ENCODE measurements around the gene SCD5. TPM values are rescaled to one million over a fixed set of nuclear protein-coding genes. Genes with fewer than 3 reads are reported as not detected.

The SCD5 gene
- total RNA-seq, 1 donor from 2014 or later, result 36.6 TPM

DNA sequence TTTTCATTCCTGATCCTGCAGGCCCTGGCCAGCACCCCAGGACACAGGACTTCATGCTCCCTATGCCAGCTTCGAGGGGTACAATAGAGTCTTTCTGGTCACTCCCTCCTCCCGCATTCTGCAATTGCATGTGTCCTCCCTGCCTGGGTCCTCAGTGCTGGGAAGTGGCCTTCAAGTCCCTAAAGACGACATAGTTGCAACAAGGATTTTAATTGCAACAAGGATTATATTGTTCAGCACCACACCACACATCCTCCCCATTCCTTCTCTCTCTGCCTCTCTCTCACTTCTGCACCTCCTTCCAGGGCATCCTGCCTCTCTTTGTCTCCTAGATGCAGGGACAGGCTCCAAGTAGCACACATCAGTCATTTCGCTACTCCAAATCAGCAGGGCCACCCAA, 25.5 kb downstream of the SCD5 start:
- Mint-ChIP-seq H3K4me1 (ENCODE audit: unreplicated experiment) (peaks cover 27% of the 10 kb centered on the region), H3K27ac (no peak overlapping the region), H3K36me3 (peaks cover 32% of the 10 kb centered on the region), H3K27me3 (no peaks in the 10 kb centered on the region), H3K4me3 (no peak overlapping the region), H3K9me3 (no peaks in the 10 kb centered on the region)
- no peak for DNase-seq (ENCODE audit: extremely low spot score, unreplicated experiment)
- TF ChIP-seq, protein P1, sequence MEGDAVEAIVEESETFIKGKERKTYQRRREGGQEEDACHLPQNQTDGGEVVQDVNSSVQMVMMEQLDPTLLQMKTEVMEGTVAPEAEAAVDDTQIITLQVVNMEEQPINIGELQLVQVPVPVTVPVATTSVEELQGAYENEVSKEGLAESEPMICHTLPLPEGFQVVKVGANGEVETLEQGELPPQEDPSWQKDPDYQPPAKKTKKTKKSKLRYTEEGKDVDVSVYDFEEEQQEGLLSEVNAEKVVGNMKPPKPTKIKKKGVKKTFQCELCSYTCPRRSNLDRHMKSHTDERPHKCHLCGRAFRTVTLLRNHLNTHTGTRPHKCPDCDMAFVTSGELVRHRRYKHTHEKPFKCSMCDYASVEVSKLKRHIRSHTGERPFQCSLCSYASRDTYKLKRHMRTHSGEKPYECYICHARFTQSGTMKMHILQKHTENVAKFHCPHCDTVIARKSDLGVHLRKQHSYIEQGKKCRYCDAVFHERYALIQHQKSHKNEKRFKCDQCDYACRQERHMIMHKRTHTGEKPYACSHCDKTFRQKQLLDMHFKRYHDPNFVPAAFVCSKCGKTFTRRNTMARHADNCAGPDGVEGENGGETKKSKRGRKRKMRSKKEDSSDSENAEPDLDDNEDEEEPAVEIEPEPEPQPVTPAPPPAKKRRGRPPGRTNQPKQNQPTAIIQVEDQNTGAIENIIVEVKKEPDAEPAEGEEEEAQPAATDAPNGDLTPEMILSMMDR (conservative IDR thresholded peaks at IDR 0.05), result no peak

DNA sequence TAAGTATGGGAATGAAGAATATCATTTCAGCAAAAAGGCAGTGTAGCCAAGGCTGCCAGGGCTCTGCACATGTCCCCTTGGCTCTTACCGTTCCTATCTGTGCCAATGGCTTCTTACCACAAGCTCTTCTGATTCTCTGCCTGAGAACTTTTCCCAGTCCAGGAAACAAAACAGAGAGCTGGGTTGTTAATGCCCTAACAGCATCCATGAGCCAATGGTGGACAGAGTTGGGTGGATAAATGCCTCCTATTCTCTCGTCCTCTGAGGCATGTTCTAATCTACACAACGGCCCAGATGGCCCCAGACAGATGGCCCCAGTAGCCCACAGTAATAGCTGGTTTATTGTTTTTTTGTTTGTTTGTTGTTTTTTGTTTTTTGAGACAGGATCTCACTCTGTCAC, 28.0 kb downstream of the SCD5 start:
- H3K36me3 Mint-ChIP-seq, result peaks cover 29% of the 10 kb centered on the region
- DNase-seq (ENCODE audit: extremely low spot score, unreplicated experiment), result no peak
- TF ChIP-seq, protein P1 (conservative IDR thresholded peaks at IDR 0.05), result no peak
- H3K27me3 Mint-ChIP-seq, result no peaks in the 10 kb centered on the region
- peaks cover 5% of the 10 kb centered on the region for H3K9me3 Mint-ChIP-seq
- H3K27ac Mint-ChIP-seq, result no peak overlapping the region
- H3K4me1 Mint-ChIP-seq (ENCODE audit: unreplicated experiment), result peaks cover 11% of the 10 kb centered on the region
- no peak overlapping the region for H3K4me3 Mint-ChIP-seq

DNA sequence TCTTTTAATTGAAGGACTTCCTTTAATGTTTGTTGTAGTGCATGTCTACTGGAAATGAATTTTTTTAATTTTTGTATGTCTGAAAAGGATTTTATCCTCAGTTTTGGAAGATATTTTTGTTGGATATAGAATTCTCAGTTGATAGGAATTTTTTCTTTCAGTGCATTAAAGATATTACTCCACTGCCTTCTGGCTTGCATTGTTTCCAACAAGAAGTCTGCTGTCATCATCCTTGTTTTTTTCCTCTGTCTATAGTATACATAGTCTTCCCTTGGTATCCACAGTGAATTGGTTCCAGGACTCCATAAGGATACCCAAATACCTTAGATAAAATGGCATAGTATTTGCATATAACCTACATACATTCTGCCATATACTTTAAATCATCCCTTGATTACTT, 33.5 kb downstream of the SCD5 start:
- H3K36me3 Mint-ChIP-seq, result peaks cover 17% of the 10 kb centered on the region
- DNase-seq (ENCODE audit: extremely low spot score, unreplicated experiment), result no peak
- peaks cover 10% of the 10 kb centered on the region for H3K4me1 Mint-ChIP-seq (ENCODE audit: unreplicated experiment)
- no peaks in the 10 kb centered on the region for H3K27me3 Mint-ChIP-seq
- H3K9me3 Mint-ChIP-seq, result peaks cover 5% of the 10 kb centered on the region
- TF ChIP-seq, protein P1 (conservative IDR thresholded peaks at IDR 0.05), result no peak
- H3K4me3 Mint-ChIP-seq, result no peak overlapping the region
- H3K27ac Mint-ChIP-seq, result no peak overlapping the region

DNA sequence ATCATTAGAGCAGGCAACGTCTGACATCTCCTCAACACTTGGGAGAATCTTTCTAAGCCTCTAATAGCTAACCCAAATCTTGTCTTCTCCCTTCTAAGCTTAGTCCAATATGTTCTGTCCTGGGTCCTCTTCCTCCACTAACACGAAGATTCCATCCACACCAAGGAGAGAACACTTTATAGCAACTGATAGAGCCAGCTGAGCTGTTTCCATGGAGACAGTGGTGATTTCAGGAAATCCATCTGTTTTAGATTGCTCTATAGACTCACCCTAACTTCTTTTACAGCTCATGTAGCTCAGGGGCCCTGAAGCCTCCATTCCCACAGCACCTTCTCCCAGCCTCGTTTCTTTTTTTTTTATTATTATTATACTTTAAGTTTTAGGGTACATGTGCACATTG, 37.4 kb downstream of the SCD5 start:
- Mint-ChIP-seq H3K9me3 (no peaks in the 10 kb centered on the region), H3K4me1 (ENCODE audit: unreplicated experiment) (peaks cover 17% of the 10 kb centered on the region), H3K27me3 (no peaks in the 10 kb centered on the region), H3K36me3 (peaks cover 10% of the 10 kb centered on the region), H3K27ac (no peak overlapping the region), H3K4me3 (no peak overlapping the region)
- no peak for DNase-seq (ENCODE audit: extremely low spot score, unreplicated experiment)
- TF ChIP-seq, protein P1 (conservative IDR thresholded peaks at IDR 0.05), result no peak

DNA sequence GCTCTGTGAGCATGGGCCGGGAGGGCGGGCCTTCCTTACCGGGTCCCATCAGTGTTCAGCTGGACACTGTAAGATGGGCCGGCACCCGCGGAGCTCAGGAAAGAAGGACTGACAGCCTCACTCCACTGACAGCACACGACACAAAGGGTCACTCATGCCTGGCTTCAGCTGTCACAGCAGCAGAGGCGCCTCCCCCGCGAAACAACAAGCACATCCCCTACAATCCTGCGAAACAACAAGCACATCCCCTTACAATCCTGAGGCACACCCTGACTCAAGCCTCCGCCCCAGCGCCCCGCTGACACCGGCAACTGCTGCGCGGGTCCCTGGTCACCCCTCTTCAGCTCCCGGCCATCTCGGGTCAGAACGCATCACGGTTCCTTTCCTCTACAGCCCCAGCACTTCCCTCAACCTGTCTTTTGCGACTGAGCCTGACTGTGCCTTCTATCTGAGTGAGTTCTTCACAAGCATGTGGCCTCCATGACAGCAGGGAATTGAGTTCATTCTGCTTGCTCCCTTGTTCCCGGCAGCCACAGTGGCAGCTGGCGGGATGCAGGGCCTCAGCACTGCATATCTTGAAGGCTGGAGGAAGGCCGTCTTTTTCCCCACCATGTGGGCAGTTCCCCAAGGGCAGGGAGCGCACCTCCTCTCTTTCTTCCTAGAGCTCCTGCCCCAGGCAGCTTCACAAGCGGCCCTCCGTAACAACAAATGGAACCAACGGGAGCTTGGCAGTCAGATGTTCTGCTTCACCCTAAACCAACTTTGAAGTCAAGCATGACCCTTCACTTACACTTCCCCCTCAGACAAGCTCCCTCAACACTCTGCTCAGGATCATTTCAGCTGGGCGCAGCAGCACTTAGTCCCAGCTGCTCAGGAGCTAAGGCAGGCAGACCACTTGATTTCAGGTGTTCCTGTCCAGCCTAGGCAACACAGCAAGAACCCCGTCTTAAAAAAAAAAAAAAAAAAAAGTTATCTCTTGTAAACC, 39.6 kb downstream of the SCD5 start:
- Mint-ChIP-seq H3K4me1 (ENCODE audit: unreplicated experiment) (peaks cover 29% of the 10 kb centered on the region), H3K9me3 (no peaks in the 10 kb centered on the region), H3K27ac (no peak overlapping the region), H3K4me3 (no peak overlapping the region), H3K27me3 (no peaks in the 10 kb centered on the region), H3K36me3 (peaks cover 6% of the 10 kb centered on the region)
- TF ChIP-seq, protein P1 (conservative IDR thresholded peaks at IDR 0.05), result no peak
- no peak for DNase-seq (ENCODE audit: extremely low spot score, unreplicated experiment)

All from type B pancreatic cell (in vitro differentiated cells).